GM21381 (cell line): ENCODE results near the gene SCRN1.
"Not testable (repeated sequence)": the region's sequence is repeated elsewhere in the genome, so short reads cannot be mapped to it uniquely, and the experiment has no call there.

Experiments used
- ATAC-seq: cut with Tn5 transposase; IDR thresholded peaks from one replicate; pipeline ENCODE4 v1.9.1; 2021; ENCODE audit warnings: mild to moderate bottlenecking, moderate library complexity; ENCODE audit not compliant: unreplicated experiment

Gene SCRN1

DNA sequence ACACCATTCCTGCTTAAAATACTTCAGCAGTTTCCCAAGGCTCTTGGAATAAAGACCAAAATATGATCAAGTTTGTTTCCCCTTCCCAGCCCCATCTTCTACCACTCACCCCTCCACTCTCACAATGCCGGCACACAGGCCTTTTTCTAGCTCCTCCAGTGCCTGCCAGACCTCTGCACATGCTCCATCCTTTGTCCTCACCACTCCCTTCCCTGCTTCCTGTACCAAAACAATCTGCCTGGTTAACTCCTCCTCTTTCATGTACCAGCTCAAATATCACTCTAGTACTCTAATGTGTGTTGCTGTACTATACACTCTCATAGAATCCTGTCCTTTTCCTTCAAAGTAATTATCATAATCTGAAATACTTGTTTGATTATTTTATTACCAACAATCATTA is 19.4 kb downstream of the SCRN1 start:
- no peak for ATAC-seq

GRCh38 chr7:29969738-29970137 is 19.9 kb downstream of the SCRN1 start:
- ATAC-seq, result no peak

DNA sequence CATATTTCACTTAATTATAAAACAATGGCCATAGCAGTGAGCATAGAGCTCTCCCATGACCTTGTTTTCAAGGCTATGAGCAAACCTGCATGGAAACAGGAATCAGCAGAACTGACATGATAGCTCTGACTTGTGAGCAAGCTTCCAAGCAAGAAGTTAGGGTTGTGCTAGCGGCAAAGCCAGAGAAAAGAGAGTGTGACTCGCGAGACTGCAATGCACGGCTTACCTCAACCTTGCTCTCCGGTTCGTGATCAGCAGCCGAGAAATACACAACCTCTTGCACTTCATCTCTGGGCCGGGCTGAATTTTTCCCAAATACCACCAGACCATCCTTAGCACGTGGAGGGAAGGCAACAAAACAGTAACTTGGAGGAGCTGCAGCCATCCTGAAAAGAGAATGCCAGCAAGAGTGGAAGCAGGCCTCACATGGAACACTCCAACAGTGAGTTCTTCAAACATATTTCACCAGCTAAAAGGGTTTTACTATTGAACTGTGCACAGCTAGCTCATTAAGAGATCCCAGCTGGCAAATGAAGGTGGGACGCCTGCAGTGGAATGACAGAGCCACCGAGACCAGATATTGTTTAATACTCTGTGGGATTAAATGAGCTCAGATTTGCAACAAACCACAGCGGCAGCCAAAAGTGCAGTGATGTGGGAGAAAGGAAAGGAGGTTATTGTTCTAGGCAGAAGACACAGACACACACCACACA is 20.8 kb downstream of the SCRN1 start:
- no peak for ATAC-seq

GRCh38 chr7:29965030-29965429 is 24.6 kb downstream of the SCRN1 start:
- ATAC-seq, result no peak

- no peak for ATAC-seq
Observed at GRCh38 chr7:29962035-29962434, 27.6 kb downstream of the SCRN1 start.

GRCh38 chr7:29961611-29962010 is 28.0 kb downstream of the SCRN1 start:
- ATAC-seq, result not testable (repeated sequence)

DNA sequence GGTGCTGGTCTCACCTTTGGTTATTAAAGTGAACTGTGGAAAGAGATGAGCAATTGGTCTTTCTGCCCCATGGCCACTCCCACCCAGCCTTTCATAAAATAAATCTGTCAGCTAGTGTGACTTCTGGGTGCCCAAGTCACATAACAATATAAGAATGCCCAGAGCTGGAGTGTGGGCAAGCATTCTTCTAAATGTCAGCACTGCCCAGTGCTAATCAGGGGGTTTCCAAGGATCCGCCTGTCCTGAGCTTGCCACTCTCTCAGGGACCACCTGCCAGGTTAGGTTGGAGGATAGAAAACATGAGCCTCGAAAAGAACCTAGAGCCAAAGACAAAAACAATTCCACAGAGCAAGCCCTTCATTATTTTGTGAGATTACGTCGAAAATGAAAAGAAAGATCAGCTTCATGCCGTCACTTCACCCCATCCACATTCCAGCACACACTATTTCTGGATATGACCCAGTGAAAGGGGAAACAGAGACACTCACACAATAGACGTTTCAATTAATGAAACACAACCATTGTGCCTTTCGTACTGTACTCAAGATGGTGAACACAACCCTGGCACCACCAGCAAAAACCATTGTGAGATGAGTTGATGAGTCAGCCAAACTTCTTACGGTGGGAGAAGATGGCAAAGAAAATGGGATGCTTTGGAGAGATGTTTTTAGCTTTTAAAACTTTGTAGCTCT is 30.8 kb downstream of the SCRN1 start:
- no peak for ATAC-seq

DNA sequence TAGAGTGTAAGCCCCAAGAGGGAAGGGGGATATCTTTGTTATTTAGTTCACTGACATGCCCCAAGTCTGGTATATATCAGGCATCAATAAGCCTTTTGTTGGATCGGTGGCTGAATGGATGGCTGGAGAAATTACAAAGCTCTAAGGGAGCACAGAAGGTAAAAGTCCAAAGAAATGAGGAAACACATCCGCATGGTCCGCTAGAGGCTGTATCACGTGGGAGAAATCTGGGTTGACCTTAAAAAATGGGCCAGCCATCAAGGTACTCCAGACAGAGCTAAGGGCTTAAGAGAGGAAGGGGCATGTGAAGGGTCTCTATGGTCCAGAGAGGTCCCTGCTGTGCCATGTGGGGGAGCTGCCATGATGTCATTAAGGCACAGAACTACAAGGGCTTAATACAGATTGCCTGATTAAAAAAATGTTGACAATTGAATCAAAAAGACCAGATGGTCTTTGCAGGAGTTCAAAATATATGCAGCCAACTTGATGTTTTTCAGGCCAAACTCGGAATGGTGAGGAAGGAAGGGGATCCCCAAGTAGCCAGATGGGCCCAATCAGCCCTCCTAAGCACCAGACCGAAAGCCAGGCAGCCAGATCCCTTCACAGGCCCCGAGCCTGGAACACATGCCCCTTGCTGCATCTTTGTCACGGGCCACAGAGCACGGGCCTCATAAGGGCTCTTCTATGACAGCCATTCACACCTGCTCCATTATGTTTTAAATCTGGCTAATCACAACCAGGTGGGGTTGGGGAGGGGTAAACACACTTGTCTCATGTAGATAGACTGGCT is 31.9 kb downstream of the SCRN1 start:
- ATAC-seq, result no peak

GRCh38 chr7:29956487-29956836 is 33.1 kb downstream of the SCRN1 start:
- ATAC-seq, result no peak

- ATAC-seq, result peak; percentile 77
Observed at GRCh38 chr7:29955799-29956486, 33.7 kb downstream of the SCRN1 start.

DNA sequence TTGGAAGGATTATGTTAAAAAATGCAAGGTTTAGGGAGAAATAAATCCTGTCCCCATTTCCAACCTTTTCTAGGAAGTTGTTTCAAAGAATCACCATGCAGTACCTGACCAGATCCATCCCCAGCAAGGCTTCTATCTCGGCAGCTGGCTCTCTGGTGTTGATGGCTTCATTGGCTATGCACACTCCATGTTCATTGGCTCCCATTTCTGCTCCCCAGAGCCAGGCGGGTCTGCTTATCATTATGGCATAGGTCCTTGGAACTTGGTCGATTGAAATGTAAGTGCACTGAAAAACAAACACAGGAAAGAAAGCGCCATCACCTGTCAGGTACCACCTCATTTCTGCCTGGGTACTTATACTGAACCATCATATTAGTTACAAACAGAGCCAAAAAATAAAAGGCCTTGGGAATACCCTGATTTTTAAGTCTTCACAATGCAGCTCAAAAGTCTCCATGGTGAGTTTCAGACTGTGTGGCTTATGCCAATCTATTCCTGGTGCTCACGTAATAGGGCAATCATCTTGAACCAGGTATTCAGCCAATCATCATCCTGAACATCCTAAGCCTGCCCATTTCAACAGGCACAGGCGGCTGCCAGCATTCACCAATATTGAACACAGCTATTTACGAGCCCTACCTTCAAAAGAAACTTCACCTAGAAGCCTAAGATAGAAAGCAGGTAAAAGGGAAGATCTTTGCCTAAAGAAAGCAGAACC is 34.4 kb downstream of the SCRN1 start:
- ATAC-seq, result no peak

DNA sequence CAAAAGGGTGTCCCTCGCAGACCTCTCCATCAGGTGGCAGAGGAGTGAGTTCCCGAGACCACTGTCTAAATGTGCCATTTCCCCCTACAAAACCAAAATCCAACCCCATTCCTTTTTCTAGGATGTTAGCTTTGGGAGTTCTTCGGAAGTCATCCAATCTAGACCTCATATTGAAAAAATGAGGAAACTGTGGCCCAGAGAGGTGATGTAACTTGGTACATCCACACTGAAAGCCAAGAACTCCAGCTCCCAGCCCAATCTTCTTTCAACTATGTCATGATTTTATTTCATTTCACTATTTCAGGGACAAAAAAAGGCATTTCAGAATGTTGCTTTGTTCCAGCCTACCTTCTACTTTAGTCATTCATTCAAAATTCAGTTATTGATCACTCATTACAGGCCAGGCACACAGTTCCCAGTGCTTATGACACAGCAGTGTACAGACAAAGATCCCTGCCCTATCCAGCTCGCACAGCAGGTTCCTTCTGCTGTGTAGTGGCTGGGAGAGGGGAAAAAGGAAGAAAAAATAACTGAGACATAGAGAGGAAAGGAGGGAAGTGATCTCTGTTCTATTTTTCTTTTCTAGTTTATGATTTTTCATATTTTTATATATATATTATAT is 35.8 kb downstream of the SCRN1 start:
- ATAC-seq, result no peak

DNA sequence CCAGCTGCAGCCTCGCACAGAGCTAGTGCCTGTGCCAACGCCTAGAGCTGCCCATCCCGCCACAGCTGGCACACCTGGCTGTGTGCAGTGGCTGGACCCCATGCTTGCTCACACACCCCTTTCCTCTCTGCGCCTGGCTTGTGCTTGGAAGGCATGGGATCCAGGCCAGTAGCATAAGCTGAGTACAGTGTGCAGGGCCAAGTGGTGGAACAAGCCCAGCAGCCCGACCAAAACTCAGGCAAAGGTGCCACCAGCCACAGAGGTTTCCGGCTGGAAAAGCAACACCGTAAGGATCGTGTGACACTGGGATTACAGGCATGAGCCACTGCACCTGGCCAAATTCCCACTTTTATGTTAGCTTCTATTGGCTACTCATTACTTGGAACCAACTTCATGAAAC is 38.4 kb downstream of the SCRN1 start:
- ATAC-seq, result no peak

DNA sequence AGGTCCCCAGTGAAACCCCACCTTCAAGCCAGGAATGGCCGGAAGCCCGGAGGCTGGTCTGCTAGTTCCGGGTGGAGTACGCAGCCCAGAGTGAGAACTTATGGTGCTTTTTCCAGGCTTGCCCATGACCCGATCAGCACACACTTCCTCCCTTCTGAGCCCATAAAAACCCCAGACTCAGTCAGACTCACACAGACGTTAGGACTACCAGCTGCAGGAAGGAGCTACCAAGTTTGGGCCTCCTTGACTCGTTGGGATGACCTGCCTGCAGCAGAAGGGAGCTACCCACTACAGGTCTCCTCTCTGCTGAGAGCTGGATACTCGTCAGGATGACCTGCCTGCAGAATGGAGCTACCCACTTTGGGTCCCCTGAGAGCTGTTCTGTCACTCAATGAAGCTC is 39.1 kb downstream of the SCRN1 start:
- ATAC-seq, result no peak

DNA sequence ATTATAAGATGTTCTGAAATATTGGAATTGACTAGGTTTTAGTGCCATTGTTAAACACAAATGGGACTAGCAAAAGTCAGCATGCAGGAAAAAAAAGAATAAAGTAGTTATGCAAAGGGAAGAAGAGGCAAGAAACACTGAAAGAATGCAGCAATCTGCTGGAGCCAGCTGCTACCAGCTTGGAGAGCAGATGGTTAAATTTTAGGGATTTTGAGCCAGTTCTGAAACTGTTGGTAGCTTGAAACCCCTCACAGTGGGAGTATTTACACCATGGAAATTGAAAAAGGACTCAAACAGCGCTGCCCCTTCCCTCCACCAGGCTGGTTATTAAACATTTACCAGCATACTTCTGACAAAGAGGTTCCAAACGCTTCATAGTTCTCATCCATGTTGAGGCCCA is 41.0 kb downstream of the SCRN1 start:
- no peak for ATAC-seq

- ATAC-seq, result no peak
Observed at GRCh38 chr7:29946428-29947186, 43.0 kb downstream of the SCRN1 start.

DNA sequence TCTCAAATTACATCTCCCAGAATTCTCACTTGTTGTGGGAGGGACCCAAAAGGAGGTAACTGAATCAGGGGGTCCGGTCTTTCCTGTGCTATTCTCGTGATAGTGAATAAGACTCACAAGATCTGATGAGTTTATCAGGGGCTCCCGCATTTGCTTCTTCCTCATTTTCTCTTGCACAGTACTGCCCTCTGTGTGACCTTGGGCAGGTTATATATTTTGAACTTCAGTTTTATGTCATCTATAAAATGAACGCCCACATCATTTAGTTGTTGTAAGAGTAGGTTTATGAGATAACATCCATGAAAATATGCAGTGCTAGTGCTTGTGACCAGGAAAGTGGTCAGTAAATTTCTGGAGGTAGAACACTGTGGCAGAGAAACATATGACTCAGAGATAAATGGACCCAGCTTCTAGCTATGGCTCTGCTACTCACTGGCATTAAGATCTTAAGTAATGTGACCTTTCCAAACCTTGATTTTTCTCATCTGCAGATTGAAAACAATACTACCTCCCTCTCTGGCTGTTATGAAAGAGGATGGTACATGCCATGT is 44.3 kb downstream of the SCRN1 start:
- no peak for ATAC-seq

DNA sequence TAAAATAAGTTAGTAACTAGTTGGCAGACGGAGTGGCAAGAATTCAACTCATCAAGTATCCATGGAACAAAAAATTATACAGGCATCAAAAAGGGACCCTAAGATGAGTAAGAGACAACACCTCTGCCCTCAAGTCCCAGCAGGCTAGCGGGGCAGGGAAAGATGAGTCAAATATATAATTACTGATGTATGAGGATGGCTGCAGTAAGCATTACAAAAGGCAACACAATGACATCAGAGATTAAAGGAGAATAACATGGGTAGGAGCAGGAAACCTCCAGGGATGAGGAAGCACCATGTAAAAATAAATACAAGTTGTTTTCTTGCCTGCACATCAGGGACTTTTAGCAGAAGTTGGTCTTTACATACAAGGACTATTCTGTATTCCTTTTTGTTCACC is 49.4 kb downstream of the SCRN1 start:
- no peak for ATAC-seq

- no peak for ATAC-seq
Observed at GRCh38 chr7:29937132-29937531, 52.5 kb downstream of the SCRN1 start.
